Measurements from ENCODE around the gene SLC22A31. TPM values are rescaled to one million over a fixed set of nuclear protein-coding genes. Genes with fewer than 3 reads are reported as not detected.
A peak's percentile ranks its signal among the peaks of the same experiment; 100 is the strongest.

The SLC22A31 gene
- total RNA-seq, 1 experiment from 2014 or later, result 4.5 TPM

- no peaks in the 10 kb centered on the region for H3K4me1 ChIP-seq (ENCODE audit: control insufficient read depth, insufficient read depth, low read length)
- POLR2A ChIA-PET, result interaction anchor here (0.6 kb wide), 1 partner anchor 9 kb away, joined by 3 read pairs; no protein-coding TSS in a partner anchor
- CTCF ChIA-PET, result interaction anchor here (0.7 kb wide), 1 partner anchor 9 kb away, joined by 13 read pairs; no protein-coding TSS in a partner anchor
- H3K36me3 ChIP-seq (ENCODE audit: control insufficient read depth, insufficient read depth, low read length), result no peaks in the 10 kb centered on the region; the same call in 1 of the 2 replicates
- in situ Hi-C loops (cut with HindIII; ENCODE audit: low pct_unique_long_range_greater_than_20kb, low sequenced_read_pairs), result no loop called here
- H3K27me3 ChIP-seq (ENCODE audit: control insufficient read depth, insufficient read depth, low read length), result peaks cover 3% of the 10 kb centered on the region; the same call in 1 of the 2 replicates
- intact Hi-C loops (cut with micrococcal nuclease; ENCODE audit: unreplicated experiment), result no loop called here
- BruUV-seq (replicated peaks), result no TSS peak
- DNase-seq (ENCODE audit: low read depth, low spot score) (no peak), ATAC-seq (peak; percentile 91)
- no peak overlapping the region for H3K27ac ChIP-seq (ENCODE audit: low read length)
- no peaks in the 10 kb centered on the region for H3K9me3 ChIP-seq (ENCODE audit: control insufficient read depth, insufficient read depth, low read depth, low read length)
- no peak for TF ChIP-seq SIN3A (IDR thresholded peaks at IDR 0.05; ENCODE audit: borderline replicate concordance, insufficient read depth, low read depth, low read length)
- TF ChIP-seq CTCF (IDR thresholded peaks at IDR 0.05), result no peak
- TF ChIP-seq TCF7L2 (IDR thresholded peaks at IDR 0.05; ENCODE audit: low read depth, low read length), result no peak
- TF ChIP-seq POLR2AphosphoS5 (IDR thresholded peaks at IDR 0.05; ENCODE audit: low read depth, low read length), result no peak
- no peak for TF ChIP-seq REST (IDR thresholded peaks at IDR 0.05; ENCODE audit: insufficient read depth in 1 of 2, low read depth in 2 of 2, low read length in 1 of 2)
- peak overlapping the region; percentile 28 to 41 for H3K4me3 ChIP-seq (ENCODE audit: low read depth in 2 of 2, low read length in 2 of 2)
Measured at GRCh38 chr16:89201439-89202377, 1.4 kb upstream of the SLC22A31 start.

- Histone ChIP-seq H3K27ac (ENCODE audit: low read length) (no peak overlapping the region), H3K36me3 (ENCODE audit: control insufficient read depth, insufficient read depth, low read length) (no peaks in the 10 kb centered on the region; the same call in 1 of the 2 replicates), H3K4me1 (ENCODE audit: control insufficient read depth, insufficient read depth, low read length) (no peaks in the 10 kb centered on the region), H3K4me3 (ENCODE audit: low read depth in 2 of 2, low read length in 2 of 2) (peak overlapping the region; percentile 6 to 26; a peak in 2 of 4 replicates), H3K9me3 (ENCODE audit: control insufficient read depth, insufficient read depth, low read depth, low read length) (no peaks in the 10 kb centered on the region), H3K27me3 (ENCODE audit: control insufficient read depth, insufficient read depth, low read length) (peaks cover 3% of the 10 kb centered on the region; the same call in 1 of the 2 replicates)
- DNase-seq (ENCODE audit: low read depth, low spot score), result no peak
- BruUV-seq (replicated peaks), result no TSS peak
- ChIA-PET CTCF (interaction anchor here (0.7 kb wide), 1 partner anchor 8 kb away, joined by 13 read pairs; no protein-coding TSS in a partner anchor), POLR2A (no interaction called here)
- in situ Hi-C loops (cut with HindIII; ENCODE audit: low pct_unique_long_range_greater_than_20kb, low sequenced_read_pairs), result no loop called here
- peak; percentile 57 for ATAC-seq
- TF ChIP-seq CTCF (IDR thresholded peaks at IDR 0.05) (no peak), TCF7L2 (IDR thresholded peaks at IDR 0.05; ENCODE audit: low read depth, low read length) (no peak), SIN3A (IDR thresholded peaks at IDR 0.05; ENCODE audit: borderline replicate concordance, insufficient read depth, low read depth, low read length) (no peak), POLR2AphosphoS5 (IDR thresholded peaks at IDR 0.05; ENCODE audit: low read depth, low read length) (no peak), REST (IDR thresholded peaks at IDR 0.05; ENCODE audit: insufficient read depth in 1 of 2, low read depth in 2 of 2, low read length in 1 of 2) (no peak)
- intact Hi-C loops (cut with micrococcal nuclease; ENCODE audit: unreplicated experiment), result no loop called here
Measured at GRCh38 chr16:89200850-89201411, 594 bp upstream of the SLC22A31 start.
